SH-SY5Y (cell line): ENCODE measurements around the gene HCFC2.

Experiments
- GATA2 ChIP-seq: IDR thresholded peaks from 2 replicates; pipeline ENCODE4 v1.6.1; 2011; ENCODE audit warnings: mild to moderate bottlenecking, low read depth, low read length
- GATA3 ChIP-seq: IDR thresholded peaks from 2 replicates; pipeline ENCODE4 v1.6.1; 2011; ENCODE audit warnings: low read depth, mild to moderate bottlenecking, low read length, moderate library complexity

DNA sequence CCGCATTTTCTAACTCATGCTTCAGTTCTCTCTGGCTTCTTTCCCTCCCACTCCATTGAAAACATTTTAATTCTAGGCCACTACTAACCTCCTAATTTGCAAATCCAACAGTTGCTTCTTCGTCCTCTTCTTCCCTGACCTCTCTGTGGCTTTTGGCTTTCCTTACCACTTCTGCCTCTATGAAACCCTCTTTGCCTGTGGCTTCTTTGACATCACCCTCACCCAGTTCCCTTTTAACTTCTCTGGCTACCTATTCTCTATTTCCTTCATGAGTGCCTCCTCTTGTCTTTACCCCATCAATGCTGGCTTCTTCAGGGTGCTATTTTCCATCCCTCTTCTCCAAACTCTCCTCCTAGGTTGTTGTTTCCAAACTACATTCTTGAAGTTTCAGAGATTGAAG lies 4.4 kb upstream of the HCFC2 start:
- TF ChIP-seq GATA2 (no peak), GATA3 (no peak)
